Left ventricle myocardium inferior (tissue), 1 donor: Measurements from ENCODE around the gene ACTL8. TPM values are rescaled to one million over a fixed set of nuclear protein-coding genes. Genes with fewer than 3 reads are reported as not detected.

Experiments
- DNase-seq: peaks from one replicate; pipeline ENCODE4 v3.0.0-alpha.2; 2020
- H3K27ac ChIP-seq: fragments of 200-600 bp; replicated peaks from 2 replicates; pipeline ENCODE4 v1.8.0; 2021
- H3K27me3 ChIP-seq: fragments of 200-600 bp; 2 replicates; pipeline ENCODE4 v1.8.0; 2021; ENCODE audit warnings: low read depth
- H3K36me3 ChIP-seq: fragments of 200-600 bp; 2 replicates; pipeline ENCODE4 v1.8.0; 2021
- H3K4me1 ChIP-seq: fragments of 200-600 bp; 2 replicates; pipeline ENCODE4 v1.8.0; 2021
- H3K4me3 ChIP-seq: fragments of 200-600 bp; 2 replicates; pipeline ENCODE4 v1.8.0; 2021; ENCODE audit warnings: mild to moderate bottlenecking, moderate library complexity
- H3K9me3 ChIP-seq: fragments of 200-600 bp; replicated peaks from 2 replicates; pipeline ENCODE4 v1.8.0; 2021
- CTCF ChIP-seq: fragments of 200-600 bp; IDR thresholded peaks from 2 replicates; pipeline ENCODE4 v1.8.0; 2021; ENCODE audit warnings: antibody characterized with exemption, mild to moderate bottlenecking, borderline replicate concordance
- intact Hi-C: fragments of 100-400 bp; cut with micrococcal nuclease; formaldehyde crosslinking; loops from one replicate; pipeline ENCODE4 v1.11.0; 2022
- total RNA-seq: library from RNA; stranded (reverse); fragmentation: NEBNext Ultra II Directional; extraction: Animal tissue kit (Norgen Biotek cat#: 25700); gene quantifications from one replicate; pipeline ENCODE4 v1.2.1, GENCODE V29; 2021
- donor health status: DM: no; HTN: yes; CAD: no; lungs with severe emphysema.

The ACTL8 gene
- total RNA-seq, 1 donor from 2014 or later, result not detected

- TF ChIP-seq CTCF, result no peak
- H3K36me3 ChIP-seq, result no peaks in the 10 kb centered on the region
- intact Hi-C loops, result no loop called here
- DNase-seq, result no peak
- H3K4me1 ChIP-seq, result peaks cover 8% of the 10 kb centered on the region
- H3K27me3 ChIP-seq, result peaks cover 10% of the 10 kb centered on the region
- H3K4me3 ChIP-seq, result no peak overlapping the region
- H3K27ac ChIP-seq, result no peak overlapping the region
- H3K9me3 ChIP-seq, result peaks cover 23% of the 10 kb centered on the region
These were observed 43.2 kb upstream of the ACTL8 start for GRCh38 chr1:17711941-17712340.

GRCh38 chr1:17713993-17714392, 41.1 kb upstream of the ACTL8 start:
- intact Hi-C loops, result no loop called here
- no peak for DNase-seq
- peaks cover 8% of the 10 kb centered on the region for H3K4me1 ChIP-seq
- H3K4me3 ChIP-seq, result no peak overlapping the region
- H3K27ac ChIP-seq, result no peak overlapping the region
- no peak for TF ChIP-seq CTCF
- peaks cover 23% of the 10 kb centered on the region for H3K9me3 ChIP-seq
- H3K36me3 ChIP-seq, result no peaks in the 10 kb centered on the region
- no peaks in the 10 kb centered on the region for H3K27me3 ChIP-seq

GRCh38 chr1:17717594-17718535, 37.3 kb upstream of the ACTL8 start:
- Histone ChIP-seq H3K36me3 (no peaks in the 10 kb centered on the region), H3K4me3 (no peak overlapping the region), H3K27me3 (peaks cover 14% of the 10 kb centered on the region), H3K27ac (no peak overlapping the region), H3K9me3 (no peaks in the 10 kb centered on the region), H3K4me1 (no peaks in the 10 kb centered on the region)
- intact Hi-C loops, result no loop called here
- no peak for DNase-seq
- TF ChIP-seq CTCF, result no peak

GRCh38 chr1:17719874-17720273, 35.3 kb upstream of the ACTL8 start:
- intact Hi-C loops, result no loop called here
- TF ChIP-seq CTCF, result no peak
- no peaks in the 10 kb centered on the region for H3K36me3 ChIP-seq
- H3K9me3 ChIP-seq, result no peaks in the 10 kb centered on the region
- DNase-seq, result no peak
- no peak overlapping the region for H3K4me3 ChIP-seq
- no peak overlapping the region for H3K27ac ChIP-seq
- peaks cover 28% of the 10 kb centered on the region for H3K27me3 ChIP-seq
- no peaks in the 10 kb centered on the region for H3K4me1 ChIP-seq

GRCh38 chr1:17721444-17721843, 33.7 kb upstream of the ACTL8 start:
- peaks cover 38% of the 10 kb centered on the region for H3K27me3 ChIP-seq
- no peak for TF ChIP-seq CTCF
- H3K9me3 ChIP-seq, result no peaks in the 10 kb centered on the region
- intact Hi-C loops, result no loop called here
- H3K4me1 ChIP-seq, result no peaks in the 10 kb centered on the region
- no peak for DNase-seq
- H3K4me3 ChIP-seq, result no peak overlapping the region
- H3K27ac ChIP-seq, result no peak overlapping the region
- H3K36me3 ChIP-seq, result no peaks in the 10 kb centered on the region
